Stimulated activated CD4-positive, alpha-beta T cell treated with anti-CD3 and anti-CD28 coated beads, TNF-alpha, amount 100 ng/mL, for 48 hours (primary cell): ENCODE measurements around the gene EDC4.

Source experiments
- DNase-seq, 3 donors: peaks; one replicate each; pipeline ENCODE4 v3.0.0-alpha.2; 2020; ENCODE audit warnings: low read depth in 3 of 3

The EDC4 gene

GRCh38 chr16:67930678-67931211 lies 57.9 kb downstream of the EDC4 start:
- no peak for DNase-seq
